ENCODE data around the gene RPLP1. TPM values are rescaled to one million over a fixed set of nuclear protein-coding genes. Genes with fewer than 3 reads are reported as not detected.

Gene RPLP1
- total RNA-seq, 2 experiments from 2014 or later = 2,547 to 2,620 TPM

DNA sequence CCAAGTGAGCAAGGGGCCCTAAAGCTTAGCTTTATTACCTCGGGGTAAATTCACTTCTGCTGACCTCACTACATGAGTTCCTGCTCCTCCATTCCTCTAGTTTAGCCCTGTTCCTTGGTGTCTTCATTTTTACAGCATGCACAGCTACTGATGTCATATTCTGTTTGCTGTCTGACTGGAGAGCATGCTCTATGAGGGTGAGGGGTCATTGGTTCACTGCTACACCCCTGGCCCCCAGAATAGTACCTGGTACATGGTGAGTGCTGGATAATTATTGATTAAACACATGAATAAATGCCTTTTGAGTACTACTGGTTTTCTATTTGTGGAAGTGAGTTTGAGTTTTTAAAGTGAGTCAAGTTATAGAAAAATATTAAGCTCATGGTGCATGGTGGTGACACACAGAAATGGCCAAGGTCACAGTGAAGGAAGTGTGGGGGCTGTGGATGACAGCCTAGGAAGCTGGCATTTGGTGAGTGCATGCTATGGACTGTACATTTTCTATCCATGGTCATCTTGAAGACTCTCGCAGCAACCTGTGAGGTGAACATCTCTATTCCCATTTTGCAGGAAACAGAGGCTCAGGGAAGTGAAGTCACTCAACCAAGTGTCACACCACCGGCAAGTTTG lies 34.0 kb downstream of the RPLP1 start:
- H3K36me3 Mint-ChIP-seq = no peaks in the 10 kb centered on the region

DNA sequence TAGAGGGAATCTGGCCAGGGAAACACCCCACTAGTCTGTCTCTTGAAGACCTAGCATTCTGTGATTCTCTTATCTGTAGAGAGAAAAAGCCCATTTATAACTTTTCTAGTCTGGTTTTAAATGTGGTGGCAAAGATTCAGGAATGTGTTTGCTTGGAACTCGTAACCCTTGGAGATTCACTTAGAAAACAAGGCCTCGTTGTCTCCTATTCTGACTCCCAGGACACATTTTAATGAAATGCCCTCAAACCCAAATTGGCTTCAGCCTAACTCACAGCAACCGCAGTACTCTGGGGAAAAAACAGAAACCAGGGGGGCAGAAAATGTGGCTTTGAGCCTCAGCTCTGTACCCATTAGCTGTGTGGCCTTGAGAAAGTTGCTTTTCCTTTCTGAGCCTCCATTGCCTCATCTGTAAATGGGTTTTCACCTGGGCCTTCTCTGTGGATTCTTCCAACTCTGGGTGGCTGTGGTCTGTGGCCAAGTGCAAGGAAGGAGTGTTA lies 36.5 kb downstream of the RPLP1 start:
- Mint-ChIP-seq H3K27ac (no peak overlapping the region), H3K4me3 (no peak overlapping the region), H3K27me3 (no peaks in the 10 kb centered on the region), H3K4me1 (ENCODE audit: low read depth) (no peaks in the 10 kb centered on the region), H3K9me3 (peaks cover 8% of the 10 kb centered on the region), H3K36me3 (no peaks in the 10 kb centered on the region)
- CTCF ChIA-PET = no interaction called here
- POLR2A ChIA-PET = no interaction called here
- no peak for DNase-seq
- intact Hi-C loops (cut with micrococcal nuclease) = no loop called here

More for the DNA sequence above, 34.0 kb downstream of the RPLP1 start:
- Mint-ChIP-seq H3K27me3 (no peaks in the 10 kb centered on the region), H3K27ac (no peak overlapping the region), H3K4me3 (no peak overlapping the region), H3K9me3 (peaks cover 5% of the 10 kb centered on the region), H3K4me1 (ENCODE audit: low read depth) (no peaks in the 10 kb centered on the region)
- DNase-seq = no peak
- CTCF ChIA-PET = interaction anchor here (0.7 to 3.0 kb wide), 2 partner anchors 10 to 101 kb away, joined by 3 to 19 read pairs; no protein-coding TSS in a partner anchor
- POLR2A ChIA-PET = no interaction called here
- intact Hi-C loops (cut with micrococcal nuclease) = no loop called here

DNA sequence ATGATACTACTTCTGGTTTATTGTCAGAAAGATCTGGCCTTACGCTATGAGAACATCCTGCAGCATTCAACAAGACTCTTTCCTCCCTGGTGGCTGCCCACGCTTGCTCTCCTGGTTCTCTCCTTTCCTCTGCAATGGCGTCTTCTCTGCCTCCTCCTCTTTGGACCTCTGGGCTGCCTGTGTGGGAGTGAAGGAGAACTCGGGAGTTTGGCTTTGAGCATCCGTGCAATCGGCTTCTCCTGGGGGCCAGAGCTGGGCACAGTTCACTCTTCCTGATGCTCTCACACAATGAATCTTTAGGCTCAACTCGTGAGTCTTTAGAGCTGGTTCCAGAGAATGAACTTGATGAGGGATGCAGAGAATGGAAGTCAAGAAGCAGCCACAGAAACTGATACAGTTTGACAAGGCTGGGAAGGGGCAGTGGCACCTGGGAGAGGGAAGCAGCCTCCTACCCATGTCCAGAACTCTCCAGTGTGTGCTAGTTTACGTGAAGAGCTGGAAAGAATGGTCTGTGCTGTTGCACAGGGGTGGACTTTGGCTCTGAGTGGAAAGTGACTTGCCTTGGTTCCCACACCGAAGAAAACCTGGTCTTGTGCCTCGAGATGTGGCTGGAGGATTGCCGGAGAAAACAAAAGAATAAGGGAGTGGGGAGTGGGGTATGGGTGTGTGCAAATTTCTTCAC lies 37.9 kb downstream of the RPLP1 start:
- Mint-ChIP-seq H3K9me3 (peaks cover 6% of the 10 kb centered on the region), H3K27ac (no peak overlapping the region), H3K4me1 (ENCODE audit: low read depth) (no peaks in the 10 kb centered on the region), H3K36me3 (no peaks in the 10 kb centered on the region), H3K4me3 (no peak overlapping the region), H3K27me3 (no peaks in the 10 kb centered on the region)
- DNase-seq = no peak
- CTCF ChIA-PET = no interaction called here
- POLR2A ChIA-PET = no interaction called here
- intact Hi-C loops (cut with micrococcal nuclease) = no loop called here

DNA sequence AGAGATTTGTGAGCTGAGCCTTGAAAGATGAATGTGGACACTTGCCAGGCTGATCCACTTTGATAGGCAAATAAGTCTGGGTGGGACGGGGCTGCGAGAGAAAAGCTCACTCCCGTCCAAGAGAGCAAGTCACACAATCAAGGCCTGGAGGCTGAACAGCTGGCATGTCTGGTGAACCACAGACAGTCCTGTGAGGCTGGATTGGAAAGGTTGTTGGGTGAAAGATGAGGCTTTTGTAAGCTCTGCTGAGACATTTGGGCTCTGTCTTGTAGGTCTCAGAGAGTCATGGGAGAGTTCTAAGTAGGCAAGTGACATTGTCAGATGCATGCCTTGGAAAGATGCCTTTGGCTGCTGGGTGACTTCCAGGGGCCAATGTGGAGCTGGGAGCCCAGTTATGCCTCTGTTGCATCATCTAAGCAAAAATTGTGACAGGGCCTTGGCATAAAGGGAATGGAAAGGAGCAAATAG lies 38.5 kb downstream of the RPLP1 start:
- ChIA-PET CTCF (no interaction called here), POLR2A (no interaction called here)
- no peak overlapping the region for H3K27ac Mint-ChIP-seq
- H3K4me3 Mint-ChIP-seq = no peak overlapping the region
- peaks cover 3% of the 10 kb centered on the region for H3K9me3 Mint-ChIP-seq
- no peaks in the 10 kb centered on the region for H3K27me3 Mint-ChIP-seq
- no peaks in the 10 kb centered on the region for H3K36me3 Mint-ChIP-seq
- DNase-seq = no peak
- intact Hi-C loops (cut with micrococcal nuclease) = no loop called here
- no peaks in the 10 kb centered on the region for H3K4me1 Mint-ChIP-seq (ENCODE audit: low read depth)

DNA sequence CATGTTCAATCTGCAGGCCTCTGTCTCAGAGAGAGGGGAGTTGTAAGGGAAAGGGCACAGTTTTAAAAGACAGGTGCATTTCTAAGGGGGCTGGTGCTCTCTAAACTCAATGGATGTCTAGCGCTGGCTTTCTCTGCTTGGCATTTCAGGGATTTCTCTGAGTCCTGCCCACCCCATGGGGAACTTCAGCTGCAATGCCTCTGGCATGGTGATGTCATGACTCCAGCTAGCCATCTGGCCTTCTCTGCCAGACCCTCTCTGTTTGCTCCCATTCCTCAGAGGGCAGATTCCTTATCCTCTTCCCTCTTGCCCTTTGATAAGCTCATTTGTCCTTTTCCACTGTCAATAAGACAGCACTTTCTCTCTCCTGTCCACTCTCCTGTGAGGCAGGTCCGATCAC lies 40.8 kb downstream of the RPLP1 start:
- H3K36me3 Mint-ChIP-seq = no peaks in the 10 kb centered on the region
- no peak for DNase-seq
- no peaks in the 10 kb centered on the region for H3K27me3 Mint-ChIP-seq
- no peak overlapping the region for H3K4me3 Mint-ChIP-seq
- POLR2A ChIA-PET = no interaction called here
- CTCF ChIA-PET = interaction anchor here (0.8 to 1.1 kb wide), 2 partner anchors 8 to 17 kb away, joined by 3 to 4 read pairs; no protein-coding TSS in a partner anchor
- intact Hi-C loops (cut with micrococcal nuclease) = no loop called here
- H3K27ac Mint-ChIP-seq = no peak overlapping the region
- H3K4me1 Mint-ChIP-seq (ENCODE audit: low read depth) = peaks cover 3% of the 10 kb centered on the region
- peaks cover 3% of the 10 kb centered on the region for H3K9me3 Mint-ChIP-seq

DNA sequence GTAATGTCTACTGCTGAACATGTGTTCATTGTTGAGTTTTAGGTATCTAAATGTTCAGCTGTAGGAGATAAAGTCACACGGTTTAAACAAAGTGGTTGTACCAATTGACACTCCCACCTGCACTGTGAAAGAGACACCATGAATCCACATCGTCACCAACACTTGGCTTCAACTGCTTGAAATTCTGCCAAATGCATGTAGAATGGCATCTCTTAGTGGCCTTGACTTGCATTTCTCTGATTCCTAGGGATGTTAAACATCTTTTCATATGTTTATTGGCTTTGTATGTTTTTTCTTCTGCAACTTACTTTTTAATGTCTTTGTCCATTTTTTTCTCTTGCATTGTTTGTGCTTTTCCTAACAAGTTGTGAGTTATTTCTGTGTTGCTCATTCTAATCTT lies 43.4 kb downstream of the RPLP1 start:
- Mint-ChIP-seq H3K9me3 (peaks cover 3% of the 10 kb centered on the region), H3K27me3 (no peaks in the 10 kb centered on the region), H3K27ac (no peak overlapping the region), H3K4me1 (ENCODE audit: low read depth) (peaks cover 3% of the 10 kb centered on the region), H3K36me3 (no peaks in the 10 kb centered on the region), H3K4me3 (no peak overlapping the region)
- intact Hi-C loops (cut with micrococcal nuclease) = no loop called here
- DNase-seq = no peak
- ChIA-PET CTCF (no interaction called here), POLR2A (no interaction called here)

DNA sequence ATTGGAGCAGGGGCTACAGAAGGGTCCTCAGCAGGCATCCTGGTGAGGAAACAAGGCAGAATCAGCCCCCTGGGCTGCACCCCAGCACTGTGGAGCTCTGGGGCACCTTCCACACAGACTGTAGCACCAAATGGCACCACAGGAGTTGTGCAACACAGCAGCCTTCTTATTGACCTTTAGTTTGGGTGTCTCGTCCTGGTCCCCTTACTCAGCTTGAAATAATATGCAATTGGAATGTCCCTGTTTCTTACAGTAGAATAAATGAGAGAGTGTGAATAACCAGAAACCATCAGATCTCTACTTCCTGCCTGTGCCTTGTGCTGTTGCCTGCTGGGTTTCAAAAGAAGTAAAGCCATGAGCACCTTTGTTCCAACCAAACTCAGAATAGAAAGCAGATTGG lies 44.5 kb downstream of the RPLP1 start:
- H3K4me3 Mint-ChIP-seq = no peak overlapping the region
- peaks cover 3% of the 10 kb centered on the region for H3K4me1 Mint-ChIP-seq (ENCODE audit: low read depth)
- no peaks in the 10 kb centered on the region for H3K9me3 Mint-ChIP-seq
- POLR2A ChIA-PET = no interaction called here
- no peaks in the 10 kb centered on the region for H3K27me3 Mint-ChIP-seq
- intact Hi-C loops (cut with micrococcal nuclease) = no loop called here
- CTCF ChIA-PET = no interaction called here
- no peak overlapping the region for H3K27ac Mint-ChIP-seq
- DNase-seq = no peak
- H3K36me3 Mint-ChIP-seq = no peaks in the 10 kb centered on the region

DNA sequence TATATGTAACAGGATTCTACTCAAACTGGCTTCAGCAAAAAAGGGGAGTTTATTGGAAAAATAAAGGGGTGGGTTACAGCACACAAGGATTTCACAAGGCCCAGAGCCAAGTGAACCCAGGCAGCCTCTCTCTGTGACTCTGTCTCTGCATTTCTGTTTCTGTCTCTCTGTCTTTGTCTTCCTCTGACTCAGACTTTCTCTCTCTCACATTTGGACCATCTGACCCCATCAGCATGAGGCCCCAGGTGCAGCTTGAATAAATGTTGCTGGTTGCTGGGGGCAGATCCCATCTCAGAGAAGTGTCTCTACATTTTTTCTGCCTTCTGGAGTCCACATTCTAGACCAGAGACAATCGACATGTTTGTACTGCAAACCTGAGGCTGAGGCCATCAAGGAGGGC lies 45.0 kb downstream of the RPLP1 start:
- no peaks in the 10 kb centered on the region for H3K9me3 Mint-ChIP-seq
- CTCF ChIA-PET = no interaction called here
- H3K27me3 Mint-ChIP-seq = no peaks in the 10 kb centered on the region
- no peaks in the 10 kb centered on the region for H3K36me3 Mint-ChIP-seq
- DNase-seq = no peak
- H3K27ac Mint-ChIP-seq = no peak overlapping the region
- intact Hi-C loops (cut with micrococcal nuclease) = no loop called here
- POLR2A ChIA-PET = no interaction called here
- no peak overlapping the region for H3K4me3 Mint-ChIP-seq
- H3K4me1 Mint-ChIP-seq (ENCODE audit: low read depth) = peaks cover 3% of the 10 kb centered on the region

DNA sequence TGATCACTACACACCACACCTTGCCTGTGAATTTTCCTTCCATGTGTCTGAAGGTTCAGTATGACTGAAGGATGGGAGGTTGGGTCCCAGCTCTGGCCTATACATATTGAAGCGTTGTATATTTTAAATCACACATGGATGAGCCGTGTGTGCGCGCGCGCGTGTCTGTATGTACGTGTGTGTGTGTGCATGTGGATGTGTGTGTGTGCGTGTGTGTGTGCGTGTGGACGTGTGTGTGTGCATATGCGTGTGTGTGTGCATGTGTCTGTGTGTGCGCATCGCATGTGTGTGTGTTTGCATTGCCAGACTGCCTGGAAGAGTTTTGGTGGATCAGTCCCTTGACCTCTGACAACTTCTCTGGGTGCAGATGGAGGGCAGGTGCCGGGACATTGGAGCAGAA lies 45.7 kb downstream of the RPLP1 start:
- DNase-seq = no peak
- Mint-ChIP-seq H3K4me3 (no peak overlapping the region), H3K9me3 (no peaks in the 10 kb centered on the region), H3K4me1 (ENCODE audit: low read depth) (peaks cover 3% of the 10 kb centered on the region), H3K36me3 (no peaks in the 10 kb centered on the region), H3K27ac (no peak overlapping the region), H3K27me3 (no peaks in the 10 kb centered on the region)
- ChIA-PET POLR2A (no interaction called here), CTCF (no interaction called here)
- intact Hi-C loops (cut with micrococcal nuclease) = no loop called here

DNA sequence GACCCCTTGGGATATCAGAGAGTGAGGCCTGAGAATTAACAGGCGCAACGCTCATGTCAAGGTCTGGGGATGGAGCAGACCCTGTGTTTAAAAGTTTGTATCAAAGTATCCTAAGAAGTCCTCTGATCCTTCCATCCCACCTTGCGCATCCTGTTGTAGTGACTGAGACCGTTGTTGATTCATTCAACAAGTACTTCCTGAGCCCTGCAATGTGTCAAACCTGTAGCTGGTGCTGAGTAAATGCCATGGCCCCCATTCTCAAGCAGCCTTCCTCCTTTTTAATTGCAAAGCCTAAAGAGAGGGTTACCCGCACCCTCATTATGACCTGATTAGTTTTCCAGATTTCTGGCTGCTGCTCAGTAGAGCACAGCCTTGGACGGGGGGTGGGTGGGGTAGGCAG lies 46.4 kb downstream of the RPLP1 start:
- no peaks in the 10 kb centered on the region for H3K9me3 Mint-ChIP-seq
- H3K36me3 Mint-ChIP-seq = no peaks in the 10 kb centered on the region
- no peak for DNase-seq
- H3K27me3 Mint-ChIP-seq = no peaks in the 10 kb centered on the region
- H3K27ac Mint-ChIP-seq = no peak overlapping the region
- ChIA-PET POLR2A (no interaction called here), CTCF (no interaction called here)
- H3K4me3 Mint-ChIP-seq = no peak overlapping the region
- peaks cover 3% of the 10 kb centered on the region for H3K4me1 Mint-ChIP-seq (ENCODE audit: low read depth)
- intact Hi-C loops (cut with micrococcal nuclease) = no loop called here

DNA sequence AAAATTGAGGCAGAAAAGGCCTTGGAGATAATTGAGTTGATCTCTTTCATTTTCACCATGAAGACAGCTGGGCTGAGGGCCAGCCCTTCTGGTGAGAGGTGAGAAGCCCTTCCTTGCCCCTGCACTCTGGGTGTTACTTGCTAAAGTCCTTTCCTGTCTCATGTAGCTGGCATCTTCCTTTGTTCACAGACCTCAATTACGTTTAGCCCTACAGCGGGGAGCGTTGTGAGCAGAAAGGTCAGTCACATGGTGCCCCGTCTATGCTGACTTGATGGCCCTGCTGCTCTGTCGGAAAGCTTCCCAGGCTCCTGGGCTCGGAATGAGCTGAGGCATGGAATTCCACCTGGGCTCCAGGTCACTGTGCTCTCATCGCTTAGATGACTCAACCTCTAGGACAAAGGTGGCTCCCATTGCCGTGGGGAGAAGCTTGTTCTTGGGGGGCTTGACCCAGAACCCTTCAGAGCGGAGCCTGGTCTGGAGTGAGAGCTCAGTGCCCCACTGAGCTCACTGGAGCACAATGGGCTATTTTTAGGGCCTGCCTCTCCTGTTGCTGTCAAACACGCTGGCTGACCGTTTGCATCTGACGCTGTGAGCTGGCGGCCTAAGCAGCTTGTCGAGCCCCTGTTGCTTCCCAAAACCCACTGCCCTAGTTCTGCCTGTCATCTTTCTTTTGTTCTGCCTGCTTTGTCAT lies 47.0 kb downstream of the RPLP1 start:
- intact Hi-C loops (cut with micrococcal nuclease) = no loop called here
- Mint-ChIP-seq H3K27ac (no peak overlapping the region), H3K4me1 (ENCODE audit: low read depth) (peaks cover 3% of the 10 kb centered on the region), H3K4me3 (no peak overlapping the region), H3K36me3 (no peaks in the 10 kb centered on the region), H3K9me3 (no peaks in the 10 kb centered on the region), H3K27me3 (no peaks in the 10 kb centered on the region)
- POLR2A ChIA-PET = no interaction called here
- CTCF ChIA-PET = interaction anchor here (2.0 kb wide), 1 partner anchor 22 kb away, joined by 9 read pairs; no protein-coding TSS in a partner anchor
- no peak for DNase-seq

DNA sequence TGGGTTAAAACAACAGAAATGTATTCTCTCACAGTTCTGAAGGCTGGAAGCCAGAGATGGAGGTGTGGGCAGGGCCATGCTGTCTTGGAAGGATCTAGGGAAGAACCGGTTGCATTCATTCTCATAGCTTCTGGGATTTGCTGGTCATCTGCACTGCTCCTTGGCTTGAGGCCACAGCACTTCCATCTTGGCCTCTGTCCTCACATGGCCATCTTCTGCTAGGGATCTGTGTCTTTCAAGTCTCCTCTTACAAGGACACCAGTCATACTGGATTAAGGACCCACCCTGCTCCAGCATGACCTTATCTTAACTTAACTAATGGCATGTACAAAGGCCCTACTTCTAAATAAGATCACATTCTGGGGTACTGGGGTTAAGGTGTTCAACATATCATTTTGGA lies 47.7 kb downstream of the RPLP1 start:
- POLR2A ChIA-PET = no interaction called here
- peaks cover 3% of the 10 kb centered on the region for H3K4me1 Mint-ChIP-seq (ENCODE audit: low read depth)
- H3K27me3 Mint-ChIP-seq = peaks cover 1% of the 10 kb centered on the region
- no peaks in the 10 kb centered on the region for H3K36me3 Mint-ChIP-seq
- intact Hi-C loops (cut with micrococcal nuclease) = no loop called here
- CTCF ChIA-PET = interaction anchor here (2.0 kb wide), 1 partner anchor 23 kb away, joined by 9 read pairs; no protein-coding TSS in a partner anchor
- no peak overlapping the region for H3K4me3 Mint-ChIP-seq
- DNase-seq = no peak
- H3K9me3 Mint-ChIP-seq = no peaks in the 10 kb centered on the region
- no peak overlapping the region for H3K27ac Mint-ChIP-seq
